ENCODE measurements around the gene TOP2B.

Gene TOP2B

DNA sequence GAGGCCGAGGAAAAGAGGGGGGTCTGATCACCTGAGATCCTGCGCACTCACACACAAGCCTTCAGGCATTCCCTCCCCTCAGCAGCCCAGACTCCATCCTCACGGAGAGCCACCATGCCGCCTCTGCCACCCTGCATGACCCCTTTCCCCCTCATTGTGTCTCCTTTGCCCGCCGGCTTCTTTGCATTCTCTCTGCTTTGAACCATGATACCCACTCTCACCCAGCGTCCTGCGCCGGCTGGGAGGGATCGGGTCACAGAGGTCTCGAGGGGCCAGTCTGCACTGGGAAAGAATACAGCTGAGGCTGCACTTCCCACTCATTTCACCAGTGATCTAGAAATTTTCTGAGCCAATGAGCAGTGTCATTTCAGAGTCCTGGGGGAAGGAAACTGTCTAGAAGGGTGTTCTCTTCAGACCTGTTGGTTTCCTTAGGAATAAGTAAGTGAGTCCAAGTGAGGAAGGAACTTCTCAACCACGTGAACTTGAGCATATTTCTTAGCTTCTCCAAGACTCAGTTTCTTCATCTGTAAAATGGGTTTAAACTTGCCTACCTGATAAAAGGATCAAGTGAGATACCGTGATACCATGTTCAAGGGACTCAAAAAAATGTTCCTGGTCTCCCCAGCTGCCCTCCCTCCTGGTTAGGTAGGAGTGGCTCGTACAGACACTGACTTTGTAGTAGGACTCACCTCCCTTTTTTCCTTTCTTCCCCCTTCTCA is 96.7 kb downstream of the TOP2B start:
- Mint-ChIP-seq H3K9me3 (no peaks in the 10 kb centered on the region), H3K36me3 (ENCODE audit: low read depth) (peaks cover 50% of the 10 kb centered on the region), H3K4me3 (no peak overlapping the region), H3K4me1 (peaks cover 39% of the 10 kb centered on the region), H3K27ac (no peak overlapping the region), H3K27me3 (ENCODE audit: low read depth) (no peaks in the 10 kb centered on the region)
- TF ChIP-seq, protein P1, sequence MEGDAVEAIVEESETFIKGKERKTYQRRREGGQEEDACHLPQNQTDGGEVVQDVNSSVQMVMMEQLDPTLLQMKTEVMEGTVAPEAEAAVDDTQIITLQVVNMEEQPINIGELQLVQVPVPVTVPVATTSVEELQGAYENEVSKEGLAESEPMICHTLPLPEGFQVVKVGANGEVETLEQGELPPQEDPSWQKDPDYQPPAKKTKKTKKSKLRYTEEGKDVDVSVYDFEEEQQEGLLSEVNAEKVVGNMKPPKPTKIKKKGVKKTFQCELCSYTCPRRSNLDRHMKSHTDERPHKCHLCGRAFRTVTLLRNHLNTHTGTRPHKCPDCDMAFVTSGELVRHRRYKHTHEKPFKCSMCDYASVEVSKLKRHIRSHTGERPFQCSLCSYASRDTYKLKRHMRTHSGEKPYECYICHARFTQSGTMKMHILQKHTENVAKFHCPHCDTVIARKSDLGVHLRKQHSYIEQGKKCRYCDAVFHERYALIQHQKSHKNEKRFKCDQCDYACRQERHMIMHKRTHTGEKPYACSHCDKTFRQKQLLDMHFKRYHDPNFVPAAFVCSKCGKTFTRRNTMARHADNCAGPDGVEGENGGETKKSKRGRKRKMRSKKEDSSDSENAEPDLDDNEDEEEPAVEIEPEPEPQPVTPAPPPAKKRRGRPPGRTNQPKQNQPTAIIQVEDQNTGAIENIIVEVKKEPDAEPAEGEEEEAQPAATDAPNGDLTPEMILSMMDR (IDR thresholded peaks at IDR 0.05; ENCODE audit: unreplicated experiment in 3 of 3): no peak

DNA sequence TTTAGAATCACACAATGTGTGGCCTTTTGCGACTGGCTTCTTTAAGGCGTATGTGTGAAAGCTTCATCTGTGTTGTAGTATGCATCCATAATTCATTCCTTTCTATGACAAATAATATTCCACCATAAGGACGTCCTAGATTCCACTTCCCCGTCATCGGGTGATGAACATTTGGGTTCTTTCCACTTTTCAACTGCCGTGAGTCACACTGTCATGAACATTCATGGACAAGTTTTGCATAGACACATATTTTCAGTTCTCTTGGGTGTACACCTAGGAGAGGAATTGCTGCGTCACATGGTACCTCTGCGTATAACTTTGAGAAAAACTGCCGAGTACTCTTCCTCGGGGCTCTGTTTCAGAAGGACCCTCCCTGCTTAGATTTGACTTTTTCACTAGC is 97.3 kb downstream of the TOP2B start:
- H3K4me1 Mint-ChIP-seq: peaks cover 36% of the 10 kb centered on the region
- H3K27me3 Mint-ChIP-seq (ENCODE audit: low read depth): no peaks in the 10 kb centered on the region
- TF ChIP-seq, protein P1 (IDR thresholded peaks at IDR 0.05; ENCODE audit: unreplicated experiment in 3 of 3): no peak
- H3K27ac Mint-ChIP-seq: no peak overlapping the region
- no peaks in the 10 kb centered on the region for H3K9me3 Mint-ChIP-seq
- no peak overlapping the region for H3K4me3 Mint-ChIP-seq
- peaks cover 44% of the 10 kb centered on the region for H3K36me3 Mint-ChIP-seq (ENCODE audit: low read depth)

DNA sequence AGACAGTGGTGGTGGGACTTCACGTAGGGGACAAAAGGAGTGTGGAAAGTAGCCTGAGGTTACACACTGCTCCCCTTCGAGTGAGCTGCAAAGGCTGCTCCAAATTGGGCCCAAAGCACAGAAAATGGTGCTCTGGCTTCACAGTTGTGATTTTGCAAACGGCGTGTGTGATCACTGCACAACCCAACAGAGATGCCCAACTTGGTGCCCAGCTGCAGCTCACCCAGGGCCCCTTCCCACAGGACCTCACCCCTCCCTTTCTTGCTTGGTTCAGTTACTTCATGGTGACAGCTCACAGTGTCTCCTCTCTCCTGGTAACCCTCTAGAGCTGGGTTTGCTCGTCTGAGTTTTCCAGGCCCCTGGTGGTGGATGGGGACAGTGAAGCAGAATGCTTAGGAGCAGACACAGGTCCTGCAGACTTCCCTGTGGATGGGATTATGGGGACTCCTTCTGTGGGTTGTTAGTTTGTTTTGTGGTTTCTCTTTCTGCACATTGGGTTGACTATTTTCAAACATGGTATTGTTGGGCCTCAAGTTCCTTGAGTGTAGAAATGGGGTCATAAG is 98.3 kb downstream of the TOP2B start:
- no peaks in the 10 kb centered on the region for H3K27me3 Mint-ChIP-seq (ENCODE audit: low read depth)
- H3K27ac Mint-ChIP-seq: no peak overlapping the region
- TF ChIP-seq, protein P1 (IDR thresholded peaks at IDR 0.05; ENCODE audit: unreplicated experiment in 3 of 3): no peak
- peaks cover 38% of the 10 kb centered on the region for H3K4me1 Mint-ChIP-seq
- H3K4me3 Mint-ChIP-seq: no peak overlapping the region
- no peaks in the 10 kb centered on the region for H3K9me3 Mint-ChIP-seq
- peaks cover 37% of the 10 kb centered on the region for H3K36me3 Mint-ChIP-seq (ENCODE audit: low read depth)

DNA sequence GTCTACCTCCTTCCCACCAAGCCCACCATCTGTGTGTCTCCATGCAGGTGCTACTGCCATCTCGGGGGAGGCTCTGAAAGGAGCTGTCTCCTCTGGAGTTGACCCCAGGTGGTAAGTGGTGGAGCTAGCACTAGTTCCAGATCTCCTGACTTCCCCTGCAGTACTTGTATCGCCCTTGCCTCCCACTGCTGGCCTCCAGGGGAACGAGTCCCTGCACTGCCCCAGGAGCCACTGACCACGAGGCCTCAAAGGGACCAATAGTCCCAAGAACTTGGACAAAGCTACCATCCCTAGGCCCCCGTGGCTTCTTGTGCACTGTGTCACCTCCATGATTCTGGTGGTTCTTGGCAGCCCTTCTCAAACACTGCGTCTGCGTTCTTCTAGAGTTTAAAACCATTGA is 98.9 kb downstream of the TOP2B start:
- H3K27me3 Mint-ChIP-seq (ENCODE audit: low read depth): no peaks in the 10 kb centered on the region
- no peak overlapping the region for H3K27ac Mint-ChIP-seq
- TF ChIP-seq, protein P1 (IDR thresholded peaks at IDR 0.05; ENCODE audit: unreplicated experiment in 3 of 3): no peak
- H3K4me3 Mint-ChIP-seq: no peak overlapping the region
- peaks cover 35% of the 10 kb centered on the region for H3K36me3 Mint-ChIP-seq (ENCODE audit: low read depth)
- H3K9me3 Mint-ChIP-seq: no peaks in the 10 kb centered on the region
- H3K4me1 Mint-ChIP-seq: peaks cover 40% of the 10 kb centered on the region

DNA sequence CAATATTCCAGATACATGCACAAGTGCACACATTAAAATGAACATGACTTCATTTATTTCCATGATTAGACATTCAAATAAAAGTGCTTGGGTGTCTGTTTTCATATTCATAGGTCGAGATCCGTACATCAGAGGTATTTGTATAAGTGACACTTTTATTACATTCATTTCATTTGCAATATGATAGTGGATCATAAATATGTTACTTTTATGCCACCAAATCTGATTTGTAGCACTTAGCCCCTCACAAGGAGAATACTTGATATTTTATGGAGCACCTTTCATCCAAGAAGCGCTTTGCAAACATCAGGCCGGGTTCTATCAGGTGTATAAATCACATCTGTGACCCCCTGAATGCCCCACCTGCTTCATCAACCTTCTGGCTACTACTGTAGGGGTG is 100.6 kb downstream of the TOP2B start:
- Mint-ChIP-seq H3K36me3 (ENCODE audit: low read depth) (peaks cover 19% of the 10 kb centered on the region), H3K4me3 (no peak overlapping the region), H3K27me3 (ENCODE audit: low read depth) (no peaks in the 10 kb centered on the region), H3K4me1 (peaks cover 22% of the 10 kb centered on the region), H3K9me3 (no peaks in the 10 kb centered on the region), H3K27ac (no peak overlapping the region)
- TF ChIP-seq, protein P1 (IDR thresholded peaks at IDR 0.05; ENCODE audit: unreplicated experiment in 3 of 3): no peak

DNA sequence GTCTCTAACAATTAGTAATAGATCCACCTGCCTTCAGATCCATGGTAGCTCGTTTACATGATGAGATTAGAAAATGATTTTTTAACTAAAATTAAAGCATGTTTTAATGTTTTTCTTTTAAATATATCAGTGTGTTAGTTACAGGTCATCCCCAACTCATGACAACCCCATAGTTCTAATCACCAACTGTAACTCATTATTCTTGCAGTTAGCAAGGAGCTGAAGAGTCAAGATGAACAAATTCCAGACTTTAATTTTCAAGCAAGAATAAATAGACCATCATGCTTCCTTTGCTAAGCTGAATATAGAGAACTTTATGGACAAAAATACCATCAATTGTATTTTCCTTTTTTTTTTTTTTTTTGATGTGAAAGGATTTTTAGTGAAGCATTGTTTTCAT is 101.1 kb downstream of the TOP2B start:
- TF ChIP-seq, protein P1 (IDR thresholded peaks at IDR 0.05; ENCODE audit: unreplicated experiment in 3 of 3): no peak
- no peak overlapping the region for H3K27ac Mint-ChIP-seq
- no peaks in the 10 kb centered on the region for H3K9me3 Mint-ChIP-seq
- peaks cover 19% of the 10 kb centered on the region for H3K36me3 Mint-ChIP-seq (ENCODE audit: low read depth)
- no peak overlapping the region for H3K4me3 Mint-ChIP-seq
- H3K27me3 Mint-ChIP-seq (ENCODE audit: low read depth): no peaks in the 10 kb centered on the region
- H3K4me1 Mint-ChIP-seq: peaks cover 18% of the 10 kb centered on the region
